ENCODE results near the gene SFTA2.
A peak's percentile ranks its signal among the peaks of the same experiment; 100 is the strongest.

SFTA2 gene

DNA sequence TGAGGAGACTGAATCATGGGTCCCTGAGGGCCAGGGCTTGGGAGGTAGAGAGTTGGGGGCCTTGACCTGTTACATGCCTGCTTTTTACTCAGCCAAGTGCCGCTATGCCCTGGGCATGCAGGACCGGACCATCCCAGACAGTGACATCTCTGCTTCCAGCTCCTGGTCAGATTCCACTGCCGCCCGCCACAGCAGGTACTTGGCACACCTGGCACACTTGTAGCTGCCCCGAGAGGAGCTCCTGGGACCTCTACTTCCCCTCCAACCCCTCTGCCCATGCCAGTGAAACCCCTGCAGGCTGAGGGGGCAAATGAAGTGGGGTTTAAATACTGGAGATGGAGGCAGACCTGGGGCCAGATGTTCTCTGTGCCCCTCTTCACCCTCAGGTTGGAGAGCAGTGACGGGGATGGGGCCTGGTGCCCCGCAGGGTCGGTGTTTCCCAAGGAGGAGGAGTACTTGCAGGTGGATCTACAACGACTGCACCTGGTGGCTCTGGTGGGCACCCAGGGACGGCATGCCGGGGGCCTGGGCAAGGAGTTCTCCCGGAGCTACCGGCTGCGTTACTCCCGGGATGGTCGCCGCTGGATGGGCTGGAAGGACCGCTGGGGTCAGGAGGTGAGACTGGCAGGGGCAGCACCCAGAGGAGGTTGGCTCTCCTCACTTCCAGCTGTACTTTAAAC, 43.0 kb downstream of the SFTA2 start:
- DNase-seq, result no peak

DNA sequence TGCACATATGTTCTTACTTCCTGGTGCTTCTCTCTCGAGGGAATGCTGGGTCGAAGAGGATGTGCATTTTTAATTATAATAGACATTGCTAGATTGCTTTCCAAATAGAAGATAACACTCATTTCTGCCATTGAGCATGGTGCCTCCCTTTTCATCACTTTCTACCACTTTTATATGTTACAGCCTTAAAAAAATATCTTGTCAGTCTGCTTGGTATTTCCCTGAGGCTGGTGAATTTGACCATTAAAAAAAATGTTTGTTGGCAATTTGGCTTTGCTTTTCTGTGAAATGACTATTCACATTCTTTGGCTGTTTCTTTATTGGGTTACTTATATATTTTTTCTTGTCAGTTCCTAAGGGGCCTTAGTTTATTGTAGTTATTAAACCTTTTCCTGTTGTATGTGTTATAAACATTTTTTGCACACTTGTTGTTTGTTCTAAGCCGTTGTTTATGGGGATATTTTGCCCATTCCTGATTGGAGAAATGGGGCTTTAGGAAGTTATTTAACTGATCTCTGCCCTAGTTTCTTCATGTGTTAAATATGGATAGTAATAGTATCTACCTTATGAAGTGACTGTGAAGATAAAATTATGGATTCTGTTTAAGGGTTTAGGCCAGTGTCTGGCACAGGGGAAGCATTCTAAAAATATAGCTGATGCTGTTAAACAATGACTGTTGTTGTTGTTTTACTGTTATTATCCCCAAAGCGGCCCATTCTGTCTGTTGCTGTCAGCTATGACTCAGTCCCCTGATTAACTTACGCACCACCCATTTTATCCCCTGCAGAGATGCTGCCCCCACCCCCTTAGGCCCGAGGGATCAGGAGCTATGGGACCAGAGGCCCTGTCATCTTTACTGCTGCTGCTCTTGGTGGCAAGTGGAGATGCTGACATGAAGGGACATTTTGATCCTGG, 43.8 kb downstream of the SFTA2 start:
- DNase-seq, result no peak

DNA sequence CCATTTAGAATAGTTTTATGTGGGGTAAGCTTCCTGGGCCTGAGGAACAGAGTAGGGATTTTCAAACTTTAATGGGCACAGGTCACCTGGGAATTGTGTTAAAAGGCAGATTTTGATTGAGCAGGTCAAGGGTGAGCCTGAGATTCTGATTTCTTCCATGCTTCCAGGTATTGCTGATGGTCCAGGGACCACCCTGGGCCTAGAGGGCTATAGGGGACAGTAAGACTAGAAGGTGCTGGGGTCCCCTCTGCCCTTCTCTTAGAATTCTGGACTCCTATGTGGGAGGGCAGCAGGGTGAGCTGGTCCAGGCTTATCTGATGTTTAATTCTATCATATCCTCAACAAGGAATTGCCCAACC, 45.1 kb downstream of the SFTA2 start:
- DNase-seq, result no peak

DNA sequence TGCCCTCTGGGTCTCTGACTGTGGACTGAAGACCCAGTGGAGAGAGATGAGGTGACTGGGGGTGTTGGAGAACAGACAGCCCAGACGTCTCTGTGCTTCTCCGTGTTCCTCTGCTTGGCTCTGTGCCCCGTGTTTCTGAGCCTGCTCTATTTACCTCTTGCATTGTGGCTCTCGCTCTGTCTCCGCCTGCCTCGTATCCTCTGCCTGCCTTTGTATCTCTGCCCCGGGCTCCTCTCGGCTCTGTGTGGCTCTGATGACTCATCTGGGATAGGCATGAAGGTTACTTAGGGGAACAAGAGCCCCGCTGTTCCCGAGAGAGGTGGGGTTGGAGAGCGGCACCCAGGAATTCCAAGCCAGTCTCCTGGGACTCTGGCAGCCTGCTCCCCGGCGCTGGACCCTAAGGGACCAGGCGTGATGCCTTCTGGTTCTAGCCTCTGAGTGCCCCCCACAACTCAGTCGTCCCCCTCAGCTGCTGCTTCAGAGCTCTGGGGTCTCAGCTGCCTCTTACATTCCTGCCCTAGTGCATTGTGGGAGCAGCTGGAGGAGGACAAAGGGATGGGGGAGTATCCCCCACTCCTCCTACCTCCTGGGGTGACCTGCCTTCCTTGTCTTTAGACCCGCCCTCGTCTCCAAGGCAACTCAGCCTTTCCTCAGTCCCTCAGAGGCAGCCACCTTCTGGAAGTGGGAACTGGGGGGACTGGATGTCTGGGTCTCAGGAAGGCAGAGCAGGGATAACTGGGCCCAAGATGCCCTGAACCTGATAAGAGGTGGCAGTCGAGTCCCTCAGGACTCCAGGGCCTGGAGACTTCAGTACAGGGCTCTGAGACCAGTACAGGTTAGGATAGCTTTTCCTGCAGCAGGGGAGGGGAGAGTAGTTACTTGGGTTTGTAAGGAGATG, 45.7 kb downstream of the SFTA2 start:
- no peak for DNase-seq

DNA sequence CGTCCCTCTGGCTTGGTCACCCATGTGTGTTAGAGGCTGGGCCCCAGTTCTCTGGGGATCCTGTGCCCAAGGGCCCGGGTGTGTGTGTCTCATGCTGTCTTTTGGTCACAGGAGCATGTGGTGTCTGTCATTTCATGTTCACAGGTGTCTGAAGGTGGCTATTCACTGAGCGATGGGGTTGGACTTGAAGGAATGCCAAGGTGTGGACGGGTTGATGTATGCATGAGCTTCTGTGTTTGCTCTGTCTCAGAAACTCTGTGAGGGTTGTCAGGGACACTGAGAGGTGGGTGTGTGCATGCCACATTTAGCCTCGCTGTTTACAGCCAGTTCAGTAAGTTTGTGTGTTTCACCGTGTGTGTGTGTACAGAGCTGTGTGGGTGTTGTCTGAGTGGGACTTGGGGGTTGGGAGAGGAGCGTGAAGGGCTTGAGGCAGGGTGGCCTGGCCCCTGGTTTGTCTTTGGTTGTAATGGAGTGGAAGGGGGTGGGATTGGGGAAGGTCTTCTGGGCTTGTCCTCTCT, 46.4 kb downstream of the SFTA2 start:
- no peak for DNase-seq

DNA sequence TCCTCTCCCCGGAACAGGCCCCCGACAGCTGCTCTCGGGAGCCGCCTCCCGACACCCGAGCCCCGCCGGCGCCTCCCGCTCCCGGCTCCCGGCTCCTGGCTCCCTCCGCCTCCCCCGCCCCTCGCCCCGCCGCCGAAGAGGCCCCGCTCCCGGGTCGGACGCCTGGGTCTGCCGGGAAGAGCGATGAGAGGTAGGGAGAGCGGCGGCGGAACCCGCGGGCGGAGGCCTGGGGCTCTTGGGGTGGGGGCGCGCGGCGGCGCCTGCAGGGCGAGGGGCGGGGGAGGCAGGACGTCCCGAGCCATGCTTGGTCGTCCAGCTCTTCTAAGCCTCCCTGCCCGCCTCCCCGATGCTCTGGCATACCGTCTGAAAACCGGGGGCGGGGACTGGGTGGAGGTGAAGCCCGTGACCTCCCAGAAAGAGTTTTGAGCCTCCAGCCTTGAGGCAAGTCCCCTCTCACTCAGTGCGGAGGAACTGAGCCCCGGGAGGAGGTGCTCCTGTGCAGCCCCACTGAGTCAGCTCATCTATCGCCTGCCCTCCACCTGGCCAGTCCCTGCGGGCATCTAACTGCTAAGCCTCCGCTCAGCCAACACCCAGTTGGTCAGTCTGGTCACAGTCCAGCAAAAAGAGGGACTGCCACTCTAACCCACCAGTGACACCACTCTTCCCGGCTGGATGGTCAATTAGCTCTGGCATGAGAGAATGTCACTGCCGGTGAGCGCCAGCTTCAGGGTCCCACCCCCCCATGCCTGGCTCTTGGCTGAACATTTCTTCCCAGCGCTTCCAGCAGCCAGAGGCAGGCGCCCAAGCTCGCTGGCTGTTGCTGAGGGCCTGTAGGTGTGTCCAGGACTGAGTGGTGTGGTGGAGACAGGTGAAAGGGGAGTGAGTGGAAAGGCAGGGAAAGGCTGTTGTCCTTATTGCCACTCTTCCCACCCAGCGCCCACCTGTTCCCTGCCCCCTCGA, 47.2 kb downstream of the SFTA2 start:
- DNase-seq, result peak; percentile 37

DNA sequence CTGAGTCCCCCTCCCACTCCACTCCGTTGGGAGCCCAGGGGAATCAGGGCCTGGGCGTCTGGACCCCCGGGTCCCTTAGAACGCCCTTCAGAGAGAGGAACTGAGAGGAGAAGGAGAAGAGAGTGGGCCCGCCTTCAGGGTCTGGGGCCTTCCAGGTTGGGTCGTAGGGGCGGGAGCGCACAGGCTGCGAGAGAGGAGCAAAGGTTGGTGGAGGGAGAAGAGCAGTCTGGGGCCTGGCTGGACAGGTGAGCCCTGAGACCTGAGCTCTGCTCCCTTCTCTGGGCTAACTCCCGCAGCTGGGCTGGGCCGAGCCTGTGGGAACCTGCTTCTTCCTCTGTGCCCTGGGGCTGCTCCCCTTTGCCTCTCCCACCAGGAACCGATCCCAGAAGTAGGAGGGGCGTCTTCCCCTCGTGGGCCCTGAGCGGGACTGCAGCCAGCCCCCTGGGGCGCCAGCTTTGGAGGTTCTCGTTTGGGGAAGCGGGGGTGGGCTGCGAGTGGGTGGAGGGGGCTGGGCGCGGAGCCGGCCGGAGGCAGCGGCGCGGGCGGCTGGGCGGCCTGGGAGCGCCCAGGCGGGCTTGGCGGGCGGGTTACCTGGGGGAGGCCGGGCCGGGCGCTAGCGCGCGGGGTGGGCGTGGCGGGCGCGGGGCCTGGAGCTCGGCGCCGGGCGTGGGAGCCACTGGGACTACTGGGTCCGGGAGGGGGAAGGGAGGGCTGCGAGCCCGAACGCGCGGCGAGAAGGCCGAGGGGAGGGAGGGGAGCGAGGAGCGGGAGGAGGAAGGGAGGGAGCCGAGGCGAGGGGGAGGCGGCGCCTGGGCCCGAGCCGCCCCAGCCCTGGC, 48.1 kb downstream of the SFTA2 start, which contains the start of gene DDR1:
Gene DDR1, plus strand, starts transcription at position 835 of the 836 bp plus-strand sequence. CDS start 4,211 bp downstream, outside the sequence.
- DNase-seq, result peak; percentile 54

DNA sequence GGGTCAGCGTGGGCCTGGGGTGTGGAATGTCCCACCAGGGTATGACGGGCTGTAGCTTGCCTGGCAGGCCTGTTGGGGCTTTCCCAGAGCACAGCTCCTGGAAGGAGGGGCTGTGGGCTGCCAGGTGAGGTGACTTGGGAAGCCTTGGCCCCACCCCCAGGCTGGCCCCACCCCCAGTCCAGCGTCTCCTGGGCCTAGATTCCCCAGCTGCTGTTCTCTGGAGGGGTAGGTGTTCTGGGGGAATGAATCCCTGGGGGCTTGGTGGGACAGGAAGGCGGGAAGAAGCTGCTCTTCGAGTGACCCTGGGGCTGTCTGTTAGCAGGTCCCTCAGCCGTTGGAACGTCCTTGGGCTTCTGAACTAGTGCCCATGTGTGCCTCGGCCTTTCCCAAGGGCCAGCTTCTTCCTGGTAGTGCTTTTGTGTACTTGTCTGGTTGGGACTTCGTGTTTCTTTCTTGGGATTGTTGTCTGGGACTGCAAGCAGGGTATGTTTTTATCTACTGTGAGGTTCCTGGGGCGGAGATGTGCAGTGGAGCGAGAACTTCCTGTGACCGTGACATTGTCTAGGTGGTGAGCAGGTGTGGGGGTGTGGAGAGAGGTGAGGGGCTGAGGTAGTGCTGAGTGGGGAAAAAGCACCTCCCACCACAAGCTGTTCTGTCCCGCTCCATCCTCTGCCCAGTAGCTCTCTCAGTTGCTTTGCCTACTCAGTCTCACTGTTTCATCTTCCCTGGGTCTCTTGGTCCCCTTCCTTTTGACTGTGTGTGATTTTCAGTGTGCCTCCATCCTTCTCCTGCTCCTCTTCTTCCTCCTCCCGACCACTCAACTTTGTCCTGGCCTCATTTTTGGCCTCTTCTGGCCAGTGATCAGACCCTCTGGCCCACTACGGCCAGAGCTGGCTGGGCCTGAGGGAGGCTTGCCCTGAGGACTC, 48.9 kb downstream of the SFTA2 start:
- DNase-seq, result peak; percentile 7

DNA sequence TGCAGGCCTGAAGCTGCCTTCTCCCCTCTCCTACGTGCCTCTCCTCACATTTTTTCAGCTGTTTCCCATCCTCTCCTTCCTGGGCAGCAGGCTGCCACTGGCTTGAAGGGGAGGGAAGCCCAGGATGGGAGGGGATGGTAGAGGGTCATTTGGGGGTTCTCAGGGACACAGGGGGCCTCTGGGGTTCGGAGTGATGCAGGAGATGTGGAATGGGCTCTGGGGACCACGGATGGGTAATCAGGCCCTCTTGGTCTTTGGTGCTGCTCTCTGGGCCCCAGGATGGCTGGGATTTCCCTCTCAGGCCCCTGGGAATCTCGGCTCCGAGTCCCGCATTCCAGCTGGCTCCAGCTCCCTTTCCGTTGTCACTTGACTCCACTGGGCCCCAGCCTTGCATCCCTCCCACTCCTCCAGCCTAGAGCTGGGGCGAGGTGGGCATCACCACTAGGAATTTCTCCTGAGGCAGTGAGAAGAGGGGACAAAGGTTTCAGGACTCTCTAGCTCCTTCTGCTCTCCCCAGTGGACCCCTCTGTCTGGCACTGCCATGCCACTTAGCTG, 49.7 kb downstream of the SFTA2 start:
- no peak for DNase-seq

DNA sequence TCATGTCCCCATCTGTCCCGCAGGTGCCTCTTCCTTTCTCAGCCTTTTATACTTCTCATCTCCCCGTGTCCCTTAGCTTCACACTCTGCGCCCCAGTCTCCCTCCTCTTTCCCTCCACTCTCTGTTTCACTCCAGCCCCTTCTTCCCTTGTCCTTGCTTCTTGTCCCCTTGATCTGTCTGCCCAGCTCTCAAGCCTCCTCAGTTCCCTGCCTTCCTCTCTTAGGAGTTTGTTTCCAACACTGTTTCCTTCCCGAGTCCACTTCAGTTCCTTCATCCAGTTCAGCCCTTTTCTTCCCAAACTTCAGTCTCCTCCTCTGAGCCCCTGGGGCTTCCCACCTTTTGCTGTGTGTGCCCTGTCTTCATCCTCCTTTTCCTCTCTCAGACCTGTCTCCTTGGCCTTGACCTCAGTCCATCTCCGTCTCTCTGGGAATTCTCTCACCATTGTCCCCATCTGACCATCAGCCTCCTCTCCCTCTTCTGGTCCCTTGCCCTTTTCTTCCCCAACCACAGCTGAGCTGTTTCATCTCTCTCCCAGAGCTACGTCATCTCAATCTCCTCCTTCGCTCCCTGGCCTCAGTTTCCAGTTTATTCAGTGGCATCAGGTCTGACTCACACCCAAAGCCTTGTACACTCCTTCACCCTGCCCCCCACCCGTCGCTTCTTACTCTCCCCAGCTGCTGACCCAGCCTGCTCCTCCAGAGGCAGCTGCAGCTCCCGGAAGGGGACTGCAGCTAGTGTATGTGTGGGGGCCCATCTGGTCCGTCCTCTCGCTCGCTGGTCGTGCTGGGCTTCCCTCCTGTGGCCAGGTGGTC, 50.4 kb downstream of the SFTA2 start:
- DNase-seq, result no peak

All from CD4-positive, alpha-beta T cell treated with Interleukin-17A for 1 hour (primary cell).